Measurements from ENCODE around the gene SVOP.

- no peak for TF ChIP-seq JUNB (IDR thresholded peaks at IDR 0.05)
- no peak for TF ChIP-seq MYC (IDR thresholded peaks at IDR 0.05; ENCODE audit: borderline replicate concordance, low read length)
- TF ChIP-seq, protein P1, sequence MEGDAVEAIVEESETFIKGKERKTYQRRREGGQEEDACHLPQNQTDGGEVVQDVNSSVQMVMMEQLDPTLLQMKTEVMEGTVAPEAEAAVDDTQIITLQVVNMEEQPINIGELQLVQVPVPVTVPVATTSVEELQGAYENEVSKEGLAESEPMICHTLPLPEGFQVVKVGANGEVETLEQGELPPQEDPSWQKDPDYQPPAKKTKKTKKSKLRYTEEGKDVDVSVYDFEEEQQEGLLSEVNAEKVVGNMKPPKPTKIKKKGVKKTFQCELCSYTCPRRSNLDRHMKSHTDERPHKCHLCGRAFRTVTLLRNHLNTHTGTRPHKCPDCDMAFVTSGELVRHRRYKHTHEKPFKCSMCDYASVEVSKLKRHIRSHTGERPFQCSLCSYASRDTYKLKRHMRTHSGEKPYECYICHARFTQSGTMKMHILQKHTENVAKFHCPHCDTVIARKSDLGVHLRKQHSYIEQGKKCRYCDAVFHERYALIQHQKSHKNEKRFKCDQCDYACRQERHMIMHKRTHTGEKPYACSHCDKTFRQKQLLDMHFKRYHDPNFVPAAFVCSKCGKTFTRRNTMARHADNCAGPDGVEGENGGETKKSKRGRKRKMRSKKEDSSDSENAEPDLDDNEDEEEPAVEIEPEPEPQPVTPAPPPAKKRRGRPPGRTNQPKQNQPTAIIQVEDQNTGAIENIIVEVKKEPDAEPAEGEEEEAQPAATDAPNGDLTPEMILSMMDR (IDR thresholded peaks at IDR 0.05): no peak
- TF ChIP-seq REST (IDR thresholded peaks at IDR 0.05): no peak
- TF ChIP-seq SREBF2 (IDR thresholded peaks at IDR 0.05): no peak
- TF ChIP-seq SMC3 (IDR thresholded peaks at IDR 0.05): no peak
- TF ChIP-seq RFX5 (IDR thresholded peaks at IDR 0.05): no peak
- TF ChIP-seq KDM5A (IDR thresholded peaks at IDR 0.05): no peak
- no peak for TF ChIP-seq EP300 (IDR thresholded peaks at IDR 0.05)
- no peak for TF ChIP-seq RAD21 (conservative IDR thresholded peaks at IDR 0.05 in 1 of 2, IDR thresholded peaks at IDR 0.05 in 1 of 2)
- TF ChIP-seq MAX (IDR thresholded peaks at IDR 0.05): no peak
Measured at GRCh38 chr12:108918206-108918605, 102.7 kb downstream of the SVOP start.
